Hematopoietic multipotent progenitor cell (in vitro differentiated cells): ENCODE measurements around the gene ZNF385A. TPM values are rescaled to one million over a fixed set of nuclear protein-coding genes. Genes with fewer than 3 reads are reported as not detected.

Experiments
- DNase-seq, 3 donors: peaks; one replicate each; pipeline ENCODE4 v3.0.0-alpha.2; 2011 to 2015; ENCODE audit warnings: low read depth in 2 of 3, low spot score in 2 of 3
- total RNA-seq: library from RNA; depleted of rRNA; stranded (reverse); fragments of >200 nt; gene quantifications from one replicate; pipeline ENCODE4 v1.2.3, GENCODE V29; 2012

Gene ZNF385A
- total RNA-seq, 1 donor = 4.6 TPM

- DNase-seq = peak in 1 of 3 donors; percentile 27
These were observed 32.4 kb upstream of the ZNF385A start for GRCh38 chr12:54416687-54417603.

GRCh38 chr12:54415221-54415929 is 30.8 kb upstream of the ZNF385A start:
- DNase-seq = peak in 1 of 3 donors; percentile 42

- DNase-seq = peak; percentile 53 to 92 (median 87)
These were observed 29.0 kb upstream of the ZNF385A start for GRCh38 chr12:54413284-54414190.

- DNase-seq = no peak
These were observed 28.3 kb upstream of the ZNF385A start for GRCh38 chr12:54412786-54413185.

- DNase-seq = no peak
These were observed 27.8 kb upstream of the ZNF385A start for GRCh38 chr12:54412348-54412747.

GRCh38 chr12:54411391-54412241 is 27.1 kb upstream of the ZNF385A start:
- DNase-seq = peak in 1 of 3 donors; percentile 54

GRCh38 chr12:54409267-54409666 is 24.7 kb upstream of the ZNF385A start:
- no peak for DNase-seq

- DNase-seq = no peak
These were observed 22.8 kb upstream of the ZNF385A start for GRCh38 chr12:54407183-54407905.

GRCh38 chr12:54405573-54405972 is 21.0 kb upstream of the ZNF385A start:
- no peak for DNase-seq

GRCh38 chr12:54405106-54405505 is 20.6 kb upstream of the ZNF385A start:
- no peak for DNase-seq

- peak in 2 of 3 donors; percentile 57 to 75 for DNase-seq
These were observed 19.8 kb upstream of the ZNF385A start for GRCh38 chr12:54404061-54405004.

GRCh38 chr12:54401119-54401518 is 16.6 kb upstream of the ZNF385A start:
- DNase-seq = no peak

- DNase-seq = peak; percentile 82 to 93 (median 83)
These were observed 14.7 kb upstream of the ZNF385A start for GRCh38 chr12:54398995-54399793.

- DNase-seq = no peak
These were observed 13.7 kb upstream of the ZNF385A start for GRCh38 chr12:54398218-54398617.

- DNase-seq = no peak
These were observed 12.6 kb upstream of the ZNF385A start for GRCh38 chr12:54397157-54397556.

GRCh38 chr12:54395545-54395944 is 11.0 kb upstream of the ZNF385A start:
- DNase-seq = no peak

GRCh38 chr12:54394986-54395385 is 10.5 kb upstream of the ZNF385A start:
- DNase-seq = no peak
